SK-N-MC (cell line): Measurements from ENCODE around the gene NCEH1.

Source experiments
- EZH2 ChIP-seq: fragments of 200-600 bp; sonication (generic); IDR thresholded peaks from one replicate; pipeline ENCODE4 v1.6.1; 2017; ENCODE audit warnings: antibody characterized with exemption
- POLR2AphosphoS5 ChIP-seq: IDR thresholded peaks from 2 replicates; pipeline ENCODE4 v1.6.1; 2012; ENCODE audit warnings: mild to moderate bottlenecking, low read depth, low read length, borderline replicate concordance

GRCh38 chr3:172656602-172657001 is 54.3 kb downstream of the NCEH1 start:
- no peak for TF ChIP-seq POLR2AphosphoS5
- TF ChIP-seq EZH2: no peak
